Chondrocyte (in vitro differentiated cells): ENCODE data around the gene GPER1. TPM values are rescaled to one million over a fixed set of nuclear protein-coding genes. Genes with fewer than 3 reads are reported as not detected.
A peak's percentile ranks its signal among the peaks of the same experiment; 100 is the strongest.

Experiments used
- DNase-seq: peaks from one replicate; pipeline ENCODE4 v3.0.0; 2021; ENCODE audit warnings: mixed read lengths, low spot score
- H3K27ac Mint-ChIP-seq: one replicate; pipeline ENCODE4 v1.8.0; 2021; ENCODE audit warnings: mild to moderate bottlenecking, moderate library complexity, mixed read lengths; ENCODE audit not compliant: unreplicated experiment
- H3K27me3 Mint-ChIP-seq: 2 replicates; pipeline ENCODE4 v1.8.0; 2021; ENCODE audit warnings: low read depth, mixed read lengths
- H3K36me3 Mint-ChIP-seq: 2 replicates; pipeline ENCODE4 v1.8.0; 2021; ENCODE audit warnings: low read depth, mixed read lengths
- H3K4me1 Mint-ChIP-seq: 2 replicates; pipeline ENCODE4 v1.8.0; 2021; ENCODE audit warnings: low read depth, mild to moderate bottlenecking, mixed read lengths
- H3K4me3 Mint-ChIP-seq: one replicate; pipeline ENCODE4 v1.8.0; 2021; ENCODE audit warnings: mild to moderate bottlenecking, moderate library complexity, mixed read lengths; ENCODE audit not compliant: unreplicated experiment
- H3K9me3 Mint-ChIP-seq: 2 replicates; pipeline ENCODE4 v1.8.0; 2021; ENCODE audit warnings: low read depth, mixed read lengths
- total RNA-seq: library from RNA; stranded (reverse); gene quantifications from 3 replicates; pipeline ENCODE4 v1.2.1, GENCODE V29; 2021
- TF ChIP-seq, protein P1 (sequence below): fragments of 200-600 bp; sonication (generic); IDR thresholded peaks from 2 replicates; pipeline ENCODE4 v1.5.0; 2021; ENCODE audit warnings: antibody characterized with exemption, mild to moderate bottlenecking, moderate library complexity

Gene GPER1
- total RNA-seq, 1 donor from 2014 or later: 9.9 TPM

DNA sequence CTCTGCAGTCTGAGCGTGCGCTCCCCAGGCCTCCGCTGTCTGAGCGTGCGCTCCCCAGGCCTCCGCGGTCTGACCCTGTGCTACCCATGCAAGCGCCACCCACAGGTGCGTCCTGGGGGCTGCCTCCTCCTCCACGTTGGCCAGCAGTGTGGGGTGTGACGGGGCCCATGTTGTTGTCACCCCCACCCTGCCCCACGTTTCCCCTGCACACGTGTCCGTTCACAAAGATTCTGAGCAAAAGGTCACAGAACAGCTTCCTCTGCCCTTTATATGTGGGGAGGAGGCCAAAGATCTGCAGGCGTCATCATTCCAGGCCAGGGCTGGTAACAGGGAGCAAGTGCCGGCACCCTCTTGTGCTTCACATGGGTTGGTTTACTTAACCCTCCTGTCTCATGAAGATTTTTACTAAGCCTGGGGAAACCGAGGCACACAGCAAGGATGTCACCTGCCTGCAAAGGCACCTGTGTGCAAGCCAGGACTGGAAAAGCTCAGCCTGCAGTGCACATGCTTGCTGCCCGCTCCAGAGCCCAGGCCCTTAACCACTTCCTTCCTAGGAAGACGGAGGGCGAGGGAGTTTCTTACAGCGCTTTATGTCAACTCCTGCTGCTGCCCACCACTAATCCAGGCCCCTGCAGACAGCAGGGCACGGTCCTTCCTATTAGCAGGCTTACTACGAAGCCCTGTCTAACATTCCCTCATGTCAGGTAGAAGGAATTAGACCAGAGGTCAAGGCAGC, 38.7 kb upstream of the GPER1 start:
- TF ChIP-seq, protein P1, sequence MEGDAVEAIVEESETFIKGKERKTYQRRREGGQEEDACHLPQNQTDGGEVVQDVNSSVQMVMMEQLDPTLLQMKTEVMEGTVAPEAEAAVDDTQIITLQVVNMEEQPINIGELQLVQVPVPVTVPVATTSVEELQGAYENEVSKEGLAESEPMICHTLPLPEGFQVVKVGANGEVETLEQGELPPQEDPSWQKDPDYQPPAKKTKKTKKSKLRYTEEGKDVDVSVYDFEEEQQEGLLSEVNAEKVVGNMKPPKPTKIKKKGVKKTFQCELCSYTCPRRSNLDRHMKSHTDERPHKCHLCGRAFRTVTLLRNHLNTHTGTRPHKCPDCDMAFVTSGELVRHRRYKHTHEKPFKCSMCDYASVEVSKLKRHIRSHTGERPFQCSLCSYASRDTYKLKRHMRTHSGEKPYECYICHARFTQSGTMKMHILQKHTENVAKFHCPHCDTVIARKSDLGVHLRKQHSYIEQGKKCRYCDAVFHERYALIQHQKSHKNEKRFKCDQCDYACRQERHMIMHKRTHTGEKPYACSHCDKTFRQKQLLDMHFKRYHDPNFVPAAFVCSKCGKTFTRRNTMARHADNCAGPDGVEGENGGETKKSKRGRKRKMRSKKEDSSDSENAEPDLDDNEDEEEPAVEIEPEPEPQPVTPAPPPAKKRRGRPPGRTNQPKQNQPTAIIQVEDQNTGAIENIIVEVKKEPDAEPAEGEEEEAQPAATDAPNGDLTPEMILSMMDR: no peak
- Mint-ChIP-seq H3K4me3 (no peak overlapping the region), H3K27ac (no peak overlapping the region), H3K27me3 (no peaks in the 10 kb centered on the region), H3K36me3 (no peaks in the 10 kb centered on the region), H3K4me1 (peaks cover 13% of the 10 kb centered on the region), H3K9me3 (no peaks in the 10 kb centered on the region)
- peak; percentile 61 for DNase-seq

DNA sequence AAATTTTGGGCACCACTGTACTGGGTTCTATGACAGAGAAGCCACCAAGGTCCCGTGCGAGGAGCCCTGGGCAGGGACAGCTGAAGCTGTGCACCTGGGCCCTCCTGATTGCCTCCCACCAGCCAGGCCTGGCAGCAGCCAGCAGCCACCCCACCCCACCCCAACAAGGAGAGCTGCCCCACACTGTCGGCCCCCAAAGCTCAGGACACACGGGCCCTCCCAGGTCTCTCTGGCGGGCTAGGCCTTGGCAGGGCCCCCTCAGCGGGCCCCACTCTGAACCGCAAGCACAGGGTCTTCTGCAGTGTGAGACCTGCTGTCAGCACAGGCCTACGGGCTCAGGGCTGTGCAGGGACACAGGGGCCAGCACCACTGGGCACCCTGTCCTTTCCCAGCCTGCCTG, 38.1 kb upstream of the GPER1 start:
- no peak overlapping the region for H3K4me3 Mint-ChIP-seq
- no peaks in the 10 kb centered on the region for H3K9me3 Mint-ChIP-seq
- no peaks in the 10 kb centered on the region for H3K27me3 Mint-ChIP-seq
- H3K36me3 Mint-ChIP-seq: no peaks in the 10 kb centered on the region
- TF ChIP-seq, protein P1: no peak
- DNase-seq: peak; percentile 81
- no peak overlapping the region for H3K27ac Mint-ChIP-seq
- peaks cover 12% of the 10 kb centered on the region for H3K4me1 Mint-ChIP-seq

DNA sequence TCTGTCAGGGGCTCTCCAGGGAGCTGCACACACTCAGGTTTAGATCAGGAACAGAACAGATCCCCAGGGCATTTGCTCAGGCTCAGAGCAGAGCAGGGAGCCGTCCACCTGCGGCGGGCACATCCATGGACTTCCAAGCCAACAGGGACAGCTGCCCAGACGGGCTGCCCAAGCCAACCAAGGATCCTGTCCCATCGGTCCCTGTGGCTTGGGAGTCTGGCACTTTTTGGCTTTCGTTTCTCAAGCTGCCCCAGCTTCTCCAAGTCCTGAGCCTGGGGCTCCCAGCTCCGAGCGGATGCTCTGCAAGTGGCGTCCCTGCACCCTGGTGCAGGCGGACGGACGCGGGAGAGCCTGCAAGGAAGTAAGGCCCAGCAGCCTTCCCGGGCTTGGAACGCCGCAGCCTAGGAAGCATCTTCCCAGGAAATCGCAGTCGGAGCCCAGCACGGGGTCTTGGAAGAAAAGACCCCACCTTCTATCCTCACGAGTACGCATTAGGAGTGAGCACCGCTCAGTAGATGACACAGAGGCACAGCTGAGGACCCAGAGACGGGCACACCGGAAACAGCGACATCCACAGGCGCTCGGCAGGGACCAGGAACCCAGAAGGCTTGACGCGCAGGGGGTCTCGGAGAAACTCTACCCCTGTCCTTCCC, 37.5 kb upstream of the GPER1 start:
- Mint-ChIP-seq H3K27me3 (no peaks in the 10 kb centered on the region), H3K4me1 (peaks cover 6% of the 10 kb centered on the region), H3K27ac (no peak overlapping the region), H3K9me3 (no peaks in the 10 kb centered on the region), H3K4me3 (no peak overlapping the region), H3K36me3 (no peaks in the 10 kb centered on the region)
- DNase-seq: peak; percentile 87
- TF ChIP-seq, protein P1: no peak

DNA sequence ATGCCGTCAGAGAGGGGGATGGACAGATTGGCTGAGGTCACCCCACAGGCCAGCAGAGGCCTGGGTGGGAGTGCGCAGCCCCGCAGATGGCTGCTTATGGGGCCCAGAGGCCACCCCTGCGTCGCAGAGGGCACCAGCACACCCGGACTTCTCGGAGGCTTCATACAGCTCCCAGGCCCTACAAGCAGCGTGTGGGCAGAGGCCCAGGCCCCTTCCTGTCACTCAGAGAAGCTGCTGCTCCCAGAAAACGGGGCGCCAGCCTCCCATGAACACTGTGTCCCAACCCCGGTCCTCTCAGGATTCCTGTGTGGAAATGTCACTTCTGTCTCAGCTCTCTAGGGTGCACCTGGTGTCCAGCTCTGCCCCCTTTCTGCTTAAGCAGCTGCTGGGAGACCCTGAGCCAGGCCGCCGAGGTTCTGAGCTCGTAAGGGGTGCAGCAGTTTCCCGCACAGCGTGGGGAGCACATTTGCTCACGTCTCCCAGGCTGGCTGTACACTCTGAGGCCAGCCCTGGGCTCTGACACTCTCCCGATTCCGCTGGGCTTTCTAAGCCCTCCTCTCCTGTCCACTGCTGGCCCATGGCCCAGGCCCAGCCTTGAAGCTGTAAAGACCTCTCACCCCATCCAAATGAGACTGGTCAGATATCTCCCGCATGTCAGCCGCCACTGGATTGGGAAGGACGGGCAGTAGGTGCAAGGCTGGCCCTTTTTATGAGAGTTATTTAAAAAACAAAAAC, 36.8 kb upstream of the GPER1 start:
- H3K27me3 Mint-ChIP-seq: no peaks in the 10 kb centered on the region
- TF ChIP-seq, protein P1: no peak
- peak; percentile 84 for DNase-seq
- H3K9me3 Mint-ChIP-seq: no peaks in the 10 kb centered on the region
- no peak overlapping the region for H3K27ac Mint-ChIP-seq
- H3K4me3 Mint-ChIP-seq: no peak overlapping the region
- no peaks in the 10 kb centered on the region for H3K4me1 Mint-ChIP-seq
- H3K36me3 Mint-ChIP-seq: no peaks in the 10 kb centered on the region
